OCI-M1 (cell line): ENCODE data around the gene RASL10B.

ENCODE experiments used
- DNase-seq: peaks from one replicate; lab custom pipeline; 2025; lab: John Stamatoyannopoulos, UW

Gene RASL10B

DNA sequence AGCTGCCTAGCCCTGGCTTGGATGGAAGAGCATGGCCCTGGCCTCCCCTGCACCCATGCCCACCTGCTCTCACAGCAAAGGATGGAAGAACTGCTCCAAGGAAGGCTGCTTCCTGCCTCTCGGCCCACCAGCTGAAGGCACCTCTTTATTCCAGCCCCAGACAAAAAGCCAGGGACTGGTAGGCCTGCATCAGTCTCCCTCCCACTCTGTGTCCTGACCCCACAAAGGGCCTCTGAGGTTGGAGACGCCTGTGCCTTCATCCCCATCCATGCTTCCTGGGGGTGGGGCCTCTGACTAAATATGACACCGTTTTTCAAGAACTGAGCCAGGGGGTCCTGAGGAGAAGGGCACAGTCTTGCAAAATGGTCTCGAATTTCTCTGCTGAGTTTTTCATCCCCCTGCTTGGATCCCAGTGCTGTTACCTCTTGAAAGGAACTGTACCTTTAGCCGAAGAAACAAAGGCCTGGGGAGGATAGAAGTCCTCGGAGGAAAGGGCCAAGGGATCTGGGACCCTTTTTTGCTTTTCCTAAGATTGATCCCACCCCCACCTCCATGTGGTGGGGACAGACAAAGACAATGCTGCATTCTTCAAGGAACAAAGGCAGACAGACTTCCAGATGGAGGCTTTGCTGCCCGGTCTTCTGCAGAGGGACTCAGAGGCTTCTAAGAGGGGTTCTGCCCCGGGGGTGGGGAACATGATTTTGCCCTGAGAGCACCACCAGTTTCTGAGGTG is 34.5 kb downstream of the RASL10B start:
- DNase-seq = no peak

DNA sequence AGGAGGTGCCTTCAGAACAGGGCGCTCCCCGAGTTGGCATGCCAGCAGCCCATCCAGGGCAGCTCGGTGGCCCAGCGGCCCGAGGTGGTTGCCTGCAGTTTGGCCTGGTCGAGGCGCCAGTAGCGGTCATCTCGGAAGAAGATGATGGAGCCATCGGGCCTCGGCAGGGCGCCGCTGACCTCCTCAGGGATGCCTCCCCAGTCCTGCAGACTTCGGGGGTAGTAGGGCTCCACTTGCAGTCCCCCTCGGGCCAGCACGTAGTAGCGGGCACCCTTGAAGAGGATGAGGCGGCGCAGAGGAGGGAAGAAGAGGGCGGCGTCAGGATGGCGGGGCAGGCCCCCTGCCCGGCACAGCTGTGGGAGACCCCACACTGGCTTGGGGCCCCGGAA is 35.0 kb downstream of the RASL10B start:
- DNase-seq = no peak

DNA sequence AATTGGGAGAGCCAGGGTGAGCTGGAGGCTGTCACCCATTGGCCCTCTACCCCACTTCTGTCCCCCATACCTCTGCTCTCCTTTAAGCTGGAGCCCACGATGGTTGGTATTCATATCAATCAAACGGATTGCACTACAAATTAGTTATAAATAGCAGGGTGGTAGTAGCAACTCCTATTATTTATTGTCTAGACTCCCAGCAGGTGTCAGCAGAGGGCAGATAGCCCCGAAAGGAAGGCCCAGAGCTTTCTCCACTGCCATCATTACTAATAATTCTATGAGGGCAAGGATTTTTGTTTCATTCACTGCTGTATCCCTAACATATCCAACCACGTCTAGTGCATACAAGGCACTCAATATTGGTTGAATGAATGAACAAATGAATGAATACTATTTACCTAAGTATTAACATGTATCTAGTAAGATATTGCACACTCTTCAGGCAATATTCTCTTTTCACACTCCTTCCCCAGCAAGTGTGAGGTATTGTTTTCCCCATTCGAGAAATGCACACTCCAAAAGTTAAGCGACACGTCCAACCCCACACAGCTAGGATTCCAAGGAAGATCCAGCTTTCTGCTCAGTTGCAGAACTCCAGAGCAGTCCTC is 35.6 kb downstream of the RASL10B start:
- peak; percentile 57 for DNase-seq

DNA sequence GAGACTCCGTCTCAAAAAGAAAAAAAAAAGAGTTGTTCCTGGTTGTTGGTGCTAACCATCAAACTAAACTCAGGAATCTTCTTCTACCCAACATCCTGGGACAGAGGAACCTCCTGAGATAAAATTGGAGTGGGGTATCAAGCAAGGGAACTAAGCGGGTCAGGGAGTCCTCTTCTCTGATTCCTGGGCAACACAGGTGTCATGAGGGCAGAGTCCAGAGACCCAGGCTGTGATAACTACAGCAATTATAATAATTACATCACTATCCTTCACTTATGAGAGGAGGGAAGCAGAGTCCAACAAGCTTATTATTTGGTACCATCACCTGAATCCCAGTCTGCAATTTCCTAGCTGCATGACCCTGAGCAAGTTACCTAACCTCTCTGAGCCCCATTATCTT is 37.4 kb downstream of the RASL10B start:
- DNase-seq = no peak

DNA sequence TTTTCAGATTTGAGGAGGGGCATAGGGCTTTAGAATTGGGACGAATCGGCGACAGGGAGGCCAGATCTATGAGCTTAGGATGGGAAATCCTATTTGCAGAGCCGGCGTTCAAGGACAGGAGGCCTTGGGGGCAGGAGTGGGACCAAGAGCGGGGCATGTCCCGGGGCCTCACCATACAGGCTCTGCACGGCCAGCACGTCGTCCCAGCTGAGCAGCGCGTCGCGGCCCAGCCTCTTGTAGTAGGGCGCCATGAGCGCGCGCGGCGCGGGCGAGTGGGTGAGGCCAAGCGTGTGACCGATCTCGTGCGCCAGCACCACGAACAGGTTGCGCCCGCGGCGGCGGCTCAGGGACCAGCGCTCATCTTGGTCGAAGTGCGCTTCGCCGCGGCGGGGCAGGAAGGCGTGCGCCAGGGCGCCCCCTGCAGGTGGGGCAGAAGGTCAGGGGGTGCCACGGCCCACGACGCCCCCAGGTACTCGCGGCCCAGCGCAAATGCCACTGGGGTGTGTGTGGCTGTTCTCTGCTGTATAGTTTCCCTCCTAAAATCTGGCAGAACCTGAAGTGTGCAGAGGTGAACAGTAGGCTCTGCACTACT is 38.6 kb downstream of the RASL10B start:
- no peak for DNase-seq

DNA sequence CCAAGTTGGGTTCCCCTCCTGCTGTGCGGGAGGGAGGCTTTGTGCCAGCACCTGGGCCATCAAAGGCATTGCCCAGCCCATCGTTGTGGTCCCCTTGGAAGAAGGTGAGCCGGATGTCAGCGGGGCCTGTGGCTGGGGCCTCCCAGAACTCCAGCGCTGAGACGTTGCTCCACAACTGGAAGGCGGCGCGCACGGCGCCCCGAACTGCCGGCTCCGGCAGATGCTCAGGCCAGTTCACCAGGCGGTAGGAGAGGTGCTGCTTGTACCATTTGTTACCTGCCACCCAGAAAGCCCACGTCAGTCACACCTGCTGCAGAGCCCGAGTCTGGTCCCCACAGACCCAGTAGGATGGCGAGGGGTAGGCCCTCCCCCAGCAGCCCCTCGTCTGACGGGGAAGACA is 41.7 kb downstream of the RASL10B start:
- DNase-seq = no peak

DNA sequence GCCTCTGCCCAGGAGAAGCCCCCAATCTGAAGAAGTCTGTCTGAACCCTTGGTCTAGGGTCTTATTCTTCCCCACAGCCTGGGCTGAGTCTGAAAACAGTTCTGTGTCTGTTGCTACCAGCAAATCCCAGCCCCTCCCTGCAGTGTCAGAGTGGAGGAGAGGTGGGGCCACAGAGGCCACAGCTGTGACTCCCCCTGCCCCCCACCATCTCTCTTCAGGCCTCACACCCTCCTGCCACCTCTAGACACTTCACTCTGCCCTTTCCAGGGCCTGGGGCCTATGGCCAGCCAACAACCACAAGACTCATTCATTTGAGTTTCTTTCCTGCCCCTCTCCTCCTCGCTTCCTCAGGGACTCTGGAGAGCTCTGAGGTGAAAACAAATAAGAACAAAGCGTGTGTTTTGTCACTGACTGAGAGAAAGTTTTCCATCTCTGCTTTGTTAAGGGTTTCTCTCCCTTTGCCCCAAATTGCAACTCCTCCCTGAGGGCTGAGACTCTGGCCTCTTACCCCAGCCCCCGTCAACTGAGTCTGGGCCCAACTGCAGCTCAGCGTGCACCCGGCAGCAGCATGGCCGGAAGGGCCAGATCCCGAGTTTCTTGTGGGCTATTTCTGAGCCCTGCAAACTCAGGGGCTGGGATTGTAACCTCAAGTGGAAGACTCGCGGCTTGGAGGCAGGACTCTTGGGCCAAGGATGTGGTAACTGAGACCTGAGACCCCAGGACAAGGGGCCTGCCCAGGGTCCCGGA is 42.4 kb downstream of the RASL10B start:
- no peak for DNase-seq

DNA sequence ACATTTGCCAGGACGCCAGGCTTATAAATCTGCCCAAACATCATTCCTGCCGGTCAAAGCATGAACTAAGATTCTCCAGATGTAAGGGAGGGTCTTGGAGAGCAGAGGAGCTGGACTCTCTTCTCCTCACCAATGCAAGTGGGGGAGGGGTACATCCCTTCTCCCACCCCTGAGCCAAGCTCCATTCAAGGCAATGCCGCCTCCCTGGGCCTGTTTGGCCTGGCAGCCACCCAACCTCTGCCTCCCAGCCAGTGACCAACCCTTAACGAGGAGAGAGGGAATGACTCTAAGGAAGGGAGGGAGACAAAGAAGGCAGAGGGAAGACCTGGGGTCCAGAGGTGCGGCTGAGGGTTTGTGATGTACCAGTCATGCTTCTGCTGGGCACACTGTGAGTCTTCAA is 43.1 kb downstream of the RASL10B start:
- no peak for DNase-seq

DNA sequence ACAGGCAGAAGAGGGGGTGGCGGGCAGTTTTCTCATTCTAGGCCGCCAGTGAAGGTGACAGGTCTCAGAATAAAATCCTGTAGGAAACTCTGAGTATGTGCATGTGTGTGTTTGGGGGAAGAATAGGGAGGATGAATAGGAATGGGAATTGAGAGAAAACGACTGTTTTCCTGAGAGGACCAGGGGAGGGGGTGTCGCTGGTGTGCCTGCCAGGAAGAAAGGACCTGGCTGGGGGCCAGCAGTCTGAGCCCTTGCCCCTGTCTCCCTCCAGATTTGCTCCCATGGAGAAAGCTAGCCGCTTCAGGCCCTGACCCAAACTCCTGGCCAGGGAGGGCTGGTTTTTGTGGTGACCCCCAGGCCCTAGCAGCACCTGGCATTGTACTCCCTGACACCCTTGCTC is 43.6 kb downstream of the RASL10B start:
- no peak for DNase-seq

DNA sequence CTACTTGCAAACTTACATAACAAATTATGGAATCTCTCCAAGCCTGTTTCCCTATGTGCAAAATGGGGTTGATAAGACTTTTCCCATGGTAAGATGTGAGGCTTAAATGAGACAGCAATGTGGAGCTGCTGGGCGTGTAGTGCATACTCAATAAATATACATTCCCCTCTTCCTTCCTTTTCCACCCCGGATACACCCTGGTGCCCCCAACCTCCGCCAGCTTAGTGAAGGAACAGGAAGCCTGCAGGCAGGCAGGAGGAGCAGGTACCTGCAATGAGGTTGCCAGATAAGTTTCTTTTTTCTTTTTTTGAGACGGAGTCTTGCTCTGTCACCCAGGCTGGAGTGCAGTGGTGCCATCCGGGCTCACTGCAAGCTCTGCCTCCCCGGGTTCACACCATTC is 44.1 kb downstream of the RASL10B start:
- no peak for DNase-seq

DNA sequence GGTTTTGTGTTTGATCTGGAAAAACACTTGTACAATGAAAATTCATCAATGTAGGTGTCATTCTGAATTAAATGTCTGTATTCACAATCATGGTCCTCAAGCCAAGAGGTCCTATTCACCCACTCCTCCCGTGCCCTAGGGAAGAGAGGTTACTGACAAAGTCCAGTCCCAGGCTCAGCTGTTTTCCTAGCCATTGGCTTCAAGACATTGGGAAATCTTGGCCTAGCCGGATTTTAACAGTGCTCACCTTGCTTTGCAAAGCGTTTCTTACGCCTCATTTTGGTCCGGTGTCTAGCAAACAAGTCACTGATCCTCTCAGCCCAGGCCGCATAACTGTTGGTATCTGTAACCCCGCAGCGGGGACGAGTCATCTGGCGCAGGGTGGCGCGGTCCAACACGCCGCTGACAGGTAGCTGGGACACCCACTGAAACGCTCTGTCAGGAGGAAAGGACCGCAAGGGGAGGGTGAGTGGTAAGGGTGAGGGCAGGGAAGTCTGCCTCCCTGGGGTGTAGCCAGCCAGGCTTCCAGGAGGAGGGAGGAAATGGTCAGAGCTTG is 47.3 kb downstream of the RASL10B start:
- DNase-seq = no peak

DNA sequence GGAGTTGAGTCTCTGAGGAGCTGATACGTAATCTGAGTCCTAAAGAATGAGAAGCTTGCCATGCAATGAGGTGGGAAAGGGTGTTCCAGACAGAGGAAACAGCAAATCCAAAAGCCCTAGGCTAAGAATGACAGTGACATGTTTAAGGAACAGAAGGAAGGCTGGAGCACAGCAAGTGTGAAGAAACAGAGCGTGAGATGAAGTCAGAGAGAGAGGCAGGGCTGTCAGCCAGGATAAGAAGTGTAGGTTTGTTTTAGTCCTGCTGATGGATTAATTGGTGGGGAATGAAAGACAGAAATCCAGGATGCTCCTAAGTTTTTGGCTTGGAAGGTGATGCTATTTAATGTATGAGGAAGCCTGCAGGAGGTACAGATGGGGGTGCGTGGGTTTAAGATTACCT is 49.5 kb downstream of the RASL10B start:
- no peak for DNase-seq

DNA sequence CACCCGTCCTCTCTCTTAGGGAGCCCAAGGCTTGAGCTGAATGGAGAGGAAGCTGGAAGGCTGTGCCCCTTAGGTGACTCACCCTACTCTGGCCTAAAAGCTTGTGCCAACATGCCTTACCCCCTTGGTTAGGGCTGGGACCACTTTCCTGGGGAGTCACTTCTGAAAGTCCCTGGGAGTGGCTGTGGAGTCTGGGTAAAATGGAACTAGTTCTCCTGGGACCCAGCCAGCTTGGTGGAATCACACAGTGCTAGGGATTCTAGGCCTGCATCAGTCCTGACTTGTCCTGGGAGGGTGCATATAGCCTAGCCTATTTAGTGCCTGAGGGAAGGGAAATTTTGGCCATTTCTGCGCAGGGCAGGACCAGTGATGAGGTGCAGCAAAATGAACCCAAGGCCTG is 53.5 kb downstream of the RASL10B start:
- no peak for DNase-seq

DNA sequence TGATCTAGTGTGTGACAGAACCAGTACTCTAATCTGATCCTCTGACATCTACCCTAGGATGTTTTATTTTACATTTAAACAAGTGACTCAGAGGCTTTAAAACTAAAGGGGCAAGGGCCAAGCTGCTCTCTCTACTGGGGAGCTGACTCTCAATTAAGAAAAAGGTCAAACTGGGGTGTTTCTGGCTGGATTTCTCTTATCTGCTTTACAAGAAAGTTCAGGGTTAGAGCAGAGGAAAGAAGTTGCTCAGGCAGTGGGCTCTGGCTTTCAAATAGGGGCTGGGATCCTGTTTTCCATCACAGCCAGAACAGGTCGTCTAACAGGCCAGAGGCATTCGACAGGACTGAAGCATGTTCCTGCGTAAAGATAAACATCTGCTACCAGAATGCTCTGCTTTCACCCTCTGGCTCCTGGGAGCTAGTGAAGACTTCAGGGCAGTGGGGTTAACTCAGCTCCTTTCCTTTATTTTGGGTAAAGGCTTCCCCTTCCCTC is 55.5 kb downstream of the RASL10B start:
- peak; percentile 8 for DNase-seq

DNA sequence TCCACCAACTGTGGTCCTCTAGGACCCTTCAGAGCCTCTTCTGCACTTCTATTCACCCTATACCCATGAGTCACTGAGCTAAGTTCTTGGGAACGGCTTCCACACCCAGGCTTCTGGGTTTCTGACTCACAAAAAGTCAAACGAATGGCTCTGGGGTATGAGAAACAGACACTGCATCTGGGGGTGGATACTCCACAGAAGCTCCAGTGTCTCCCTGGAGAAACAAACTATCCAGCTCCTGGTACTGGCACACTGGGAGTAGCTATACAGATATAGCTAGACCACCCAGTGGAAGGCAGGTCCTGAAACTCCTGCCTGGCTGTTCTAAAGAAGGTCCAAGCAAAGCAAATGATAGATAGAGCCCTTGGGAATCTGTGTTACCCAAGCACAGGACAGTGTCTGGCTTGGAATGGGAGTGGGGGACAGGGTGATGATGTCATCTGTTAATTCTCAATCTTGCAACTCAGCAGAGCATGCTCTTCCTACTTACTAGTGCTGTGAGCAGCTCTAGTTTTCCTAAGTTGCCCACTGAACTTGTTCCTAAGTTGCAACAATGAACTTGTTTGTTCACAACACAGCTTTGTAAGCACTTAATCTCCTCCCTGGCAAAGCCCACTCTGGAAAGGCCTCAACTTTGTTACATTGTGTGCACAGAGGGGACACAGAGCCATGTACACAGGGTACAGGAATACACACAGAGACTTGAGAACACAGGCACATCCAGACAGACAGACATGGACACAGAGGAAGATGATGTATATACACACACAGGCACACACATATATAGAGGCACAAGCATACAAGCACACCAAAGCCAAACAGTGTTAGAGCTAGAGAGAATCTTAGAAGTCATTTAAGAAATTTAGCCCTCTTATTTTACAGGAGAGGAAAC is 57.3 kb downstream of the RASL10B start:
- peak; percentile 12 for DNase-seq

DNA sequence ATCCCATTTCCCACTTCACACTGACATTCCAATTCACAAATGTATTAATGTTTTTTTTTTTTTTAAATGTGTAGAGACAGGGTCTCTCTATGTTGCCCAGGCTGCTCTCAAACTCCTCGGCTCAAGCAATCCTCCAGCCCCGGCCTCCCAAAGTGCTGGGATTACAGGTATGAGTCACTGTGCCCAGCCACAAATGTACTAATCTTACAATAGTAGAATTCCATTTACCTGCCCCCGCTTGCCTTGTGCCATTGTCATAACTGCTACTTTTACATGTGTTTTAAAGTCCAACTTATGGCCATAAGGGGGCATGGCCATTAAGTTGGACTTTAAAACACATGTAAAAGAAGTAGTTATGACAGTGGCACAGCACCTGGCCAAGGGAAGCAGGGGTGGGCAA is 59.4 kb downstream of the RASL10B start:
- DNase-seq = no peak

DNA sequence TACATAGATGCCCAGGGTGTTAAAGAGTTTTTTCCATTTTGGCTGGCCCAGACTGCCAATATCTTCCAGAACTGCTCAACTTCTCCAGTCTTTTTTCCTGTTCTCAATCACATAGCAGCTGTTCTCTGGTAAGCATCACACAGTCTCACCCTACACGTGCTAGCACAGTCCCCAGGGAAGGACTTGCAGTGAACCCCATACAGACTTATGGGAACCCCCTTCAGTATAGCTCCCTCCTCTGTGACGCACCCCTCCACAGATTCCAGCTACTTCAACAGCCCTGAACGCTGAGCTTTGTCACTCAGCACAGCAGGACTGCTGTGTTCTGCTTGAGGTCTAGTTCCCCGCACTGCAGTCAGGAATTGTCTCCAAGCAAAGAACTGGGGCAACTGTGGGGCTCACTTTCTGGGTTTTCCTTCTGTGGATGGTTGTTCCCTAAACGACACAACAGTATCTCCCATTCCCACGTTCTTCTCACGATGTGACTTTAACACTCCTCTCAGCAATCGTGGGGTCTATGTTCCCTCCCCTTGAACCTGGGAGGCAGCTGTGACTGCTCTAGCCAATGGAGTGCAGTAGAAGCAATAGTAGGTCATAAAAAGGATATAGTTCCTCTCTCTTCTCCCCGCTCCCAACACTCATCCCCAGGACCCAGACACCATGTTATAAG is 60.4 kb downstream of the RASL10B start:
- DNase-seq = no peak
